Measurements from ENCODE around the gene DTX1.
"Not testable (repeated sequence)": the region's sequence is repeated elsewhere in the genome, so short reads cannot be mapped to it uniquely, and the experiment has no call there.

DTX1 gene

GRCh38 chr12:113138826-113139225 is 82.3 kb downstream of the DTX1 start:
- FAIRE-seq = no peak

DNA sequence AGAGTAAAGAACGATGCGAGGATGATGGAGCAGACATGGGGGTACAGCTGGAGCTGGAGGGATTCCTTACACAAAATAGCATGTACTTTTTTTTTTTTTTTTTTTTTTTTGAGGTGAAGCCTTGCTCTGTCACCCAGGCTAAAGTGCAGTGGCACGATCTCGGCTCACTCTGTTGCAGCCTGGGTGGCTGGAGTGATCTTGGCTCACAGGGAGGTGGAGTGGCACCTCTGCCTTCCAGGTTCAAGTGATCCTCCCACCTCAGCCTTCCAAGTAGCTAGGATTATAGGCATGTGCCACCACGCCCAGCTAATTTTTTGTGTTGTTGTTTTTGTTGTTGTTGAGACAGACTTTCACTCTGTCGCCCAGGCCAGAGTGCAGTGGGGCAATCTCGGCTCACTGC is 84.2 kb downstream of the DTX1 start:
- FAIRE-seq = no peak

GRCh38 chr12:113141716-113142115 is 85.2 kb downstream of the DTX1 start:
- FAIRE-seq = not testable (repeated sequence)

DNA sequence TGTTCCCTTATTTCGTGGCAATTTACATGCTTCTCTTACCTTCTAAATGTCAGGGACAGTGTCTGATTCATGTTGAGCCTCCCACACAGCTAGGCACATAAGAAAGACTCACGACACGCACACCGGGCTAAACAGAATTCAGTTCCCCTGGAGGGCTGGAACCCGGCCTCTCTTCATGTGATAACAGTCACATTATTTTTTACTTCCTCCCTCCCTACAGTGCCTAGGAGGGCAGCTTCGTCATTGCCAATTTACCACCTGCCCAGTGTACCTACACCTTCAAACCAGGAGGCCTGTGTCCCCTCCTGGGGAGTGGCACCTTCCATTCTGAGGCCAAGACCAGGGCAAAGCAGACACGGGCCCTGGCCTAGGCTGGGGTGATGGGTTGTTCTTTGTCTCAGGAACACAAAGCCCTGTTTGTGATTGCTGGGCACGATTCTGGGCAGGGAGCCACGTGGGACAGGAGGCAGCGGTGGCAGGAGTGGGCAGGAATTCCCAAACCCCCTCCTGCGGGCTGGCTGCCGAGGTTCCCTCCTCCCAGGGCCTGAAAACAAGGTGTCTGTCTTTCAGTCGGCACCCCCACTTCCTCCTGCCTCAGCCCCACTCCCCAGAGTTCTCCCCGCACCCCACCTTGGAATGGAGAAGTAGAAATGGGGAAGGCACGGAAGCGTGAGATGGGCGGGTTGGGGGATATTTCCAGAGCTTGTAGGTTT is 85.8 kb downstream of the DTX1 start:
- FAIRE-seq = no peak

DNA sequence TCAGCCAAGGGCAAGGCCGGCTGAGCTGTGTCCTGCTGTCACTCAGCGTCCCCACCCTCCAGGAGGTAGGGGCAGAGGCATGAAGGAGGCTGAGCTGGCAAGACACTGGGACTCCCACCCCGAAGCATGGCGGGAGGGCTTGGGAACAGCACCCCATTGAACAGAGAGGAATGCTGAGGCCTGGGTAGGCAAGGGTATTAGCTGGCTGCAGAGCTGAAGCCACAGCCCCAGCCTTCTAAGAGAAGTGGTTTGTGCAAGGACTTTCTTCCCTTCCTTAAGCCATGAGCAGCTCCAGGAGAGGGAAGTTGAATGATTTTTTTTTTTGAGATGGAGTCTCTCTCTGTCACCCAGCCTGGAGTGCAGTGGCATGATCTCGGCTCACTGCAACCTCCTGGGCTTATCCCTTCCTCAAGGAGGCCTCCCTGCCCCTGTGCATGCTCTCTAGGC is 86.4 kb downstream of the DTX1 start:
- FAIRE-seq = no peak

DNA sequence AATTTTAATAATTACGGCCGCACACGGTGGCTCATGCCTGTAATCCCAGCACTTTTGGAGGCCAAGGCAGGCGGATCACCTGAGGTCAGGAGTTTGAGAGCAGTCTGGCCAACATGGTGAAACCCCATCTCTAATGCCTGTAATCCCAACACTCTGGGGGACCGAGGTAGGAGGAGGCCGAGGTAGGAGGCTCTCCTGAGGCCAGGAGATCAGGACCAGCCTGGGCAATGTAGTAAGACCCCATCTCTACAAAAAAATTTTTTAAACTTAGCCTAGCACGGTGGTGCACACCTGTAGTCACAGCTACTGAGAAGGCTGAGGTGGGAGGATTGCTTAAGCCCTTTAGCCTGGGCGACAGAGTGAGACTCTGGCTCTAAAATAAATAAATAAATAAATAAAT is 87.4 kb downstream of the DTX1 start:
- no peak for FAIRE-seq

DNA sequence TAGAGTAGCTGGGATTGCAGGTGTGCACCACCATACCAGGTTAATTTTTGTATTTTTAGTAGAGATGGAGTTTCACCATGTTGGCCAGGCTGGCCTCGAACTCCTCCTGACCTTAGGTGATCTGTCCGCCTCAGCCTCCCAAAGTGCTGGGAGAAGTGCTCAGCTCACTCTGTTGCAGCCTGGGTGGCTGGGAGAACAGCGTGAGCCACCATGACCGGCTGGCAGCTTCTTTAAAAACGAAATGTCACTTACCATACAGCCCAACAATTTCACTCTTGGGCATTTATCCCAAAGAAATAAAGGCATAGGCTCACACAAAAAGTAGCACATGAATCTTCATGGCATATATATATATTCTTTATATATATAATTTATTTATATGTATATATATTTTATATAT is 88.3 kb downstream of the DTX1 start:
- FAIRE-seq = no peak

DNA sequence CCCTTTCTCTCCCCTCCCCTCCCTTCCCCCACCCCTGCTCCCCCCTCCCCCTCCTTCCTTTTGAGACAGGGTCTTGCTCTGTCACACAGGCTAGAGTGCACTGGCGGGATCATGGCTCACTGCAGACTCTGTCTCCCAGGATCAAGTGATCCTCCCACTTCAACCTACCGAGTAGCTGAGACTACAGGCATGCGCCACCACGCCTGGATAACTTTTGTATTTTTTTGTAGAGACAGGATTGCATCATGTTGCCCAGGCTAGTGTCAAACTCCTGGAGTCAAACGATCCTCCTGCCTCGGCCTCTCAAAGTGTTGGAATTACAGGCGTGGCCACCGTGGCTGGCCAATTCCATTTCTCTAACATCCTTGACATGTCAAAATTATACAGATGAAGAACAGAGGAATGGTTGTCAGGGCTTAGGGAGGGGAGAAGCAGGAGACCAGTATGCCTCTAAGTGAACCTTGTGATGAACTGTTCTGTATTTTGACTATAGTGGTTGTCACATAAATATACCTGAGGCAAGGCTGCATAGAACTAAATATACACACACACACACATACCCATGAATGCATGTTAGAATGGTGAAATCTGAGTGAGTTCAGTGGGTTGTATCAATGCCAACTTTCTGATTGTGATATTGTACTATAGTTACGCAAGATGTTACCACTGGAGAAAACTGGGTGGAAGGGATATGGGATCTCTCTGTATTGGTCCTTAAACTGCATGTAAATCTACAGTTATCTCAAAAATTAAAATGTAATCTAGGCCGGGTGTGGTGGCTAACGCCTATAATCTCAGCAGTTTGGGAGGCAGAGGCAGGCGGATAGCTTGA is 89.4 kb downstream of the DTX1 start:
- no peak for FAIRE-seq

- FAIRE-seq = no peak
Observed at GRCh38 chr12:113146999-113147398, 90.5 kb downstream of the DTX1 start.
